Left hindlimb (tissue), 1 donor: ENCODE data around the gene BHLHE23.

Experiments used
- DNase-seq: peaks from one replicate; pipeline ENCODE4 v3.0.0-alpha.2; 2018

Gene BHLHE23

DNA sequence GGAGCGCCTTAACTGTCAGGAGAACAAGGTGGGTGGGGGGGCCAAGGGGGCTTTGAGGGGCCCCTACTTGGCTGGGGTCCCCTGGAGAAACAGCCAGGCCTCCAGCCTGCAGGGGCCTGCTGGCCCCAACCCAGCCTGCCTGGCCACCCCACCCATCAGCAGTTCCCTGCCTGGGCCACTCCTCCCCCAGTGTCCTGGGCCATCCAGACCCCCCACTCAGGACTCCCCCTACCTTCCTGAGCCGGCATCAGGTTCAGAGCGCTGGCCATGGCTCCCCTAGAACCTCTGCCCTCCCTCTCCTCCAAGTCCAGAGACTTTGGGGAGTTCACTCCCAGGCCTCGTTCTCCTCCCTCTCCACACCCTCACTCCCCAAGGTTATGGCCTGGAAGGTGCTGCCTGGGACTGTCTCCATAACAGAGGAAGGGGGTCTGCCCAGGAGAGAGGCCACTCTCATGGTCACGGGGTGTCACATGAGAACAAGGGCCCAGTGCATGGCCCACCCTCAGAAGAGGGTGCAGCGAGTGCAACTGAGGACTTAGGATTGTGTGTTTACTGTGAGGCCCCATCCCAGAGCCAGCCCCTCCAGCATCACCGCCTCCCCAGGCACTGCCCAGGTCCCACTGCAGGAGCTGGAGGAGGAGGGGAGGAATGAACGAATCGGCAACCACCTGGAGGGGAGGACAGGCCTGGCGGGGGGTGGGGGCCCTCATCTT lies 48.2 kb downstream of the BHLHE23 start:
- no peak for DNase-seq

- no peak for DNase-seq
These were observed 49.3 kb downstream of the BHLHE23 start for GRCh38 chr20:62957136-62958117.

DNA sequence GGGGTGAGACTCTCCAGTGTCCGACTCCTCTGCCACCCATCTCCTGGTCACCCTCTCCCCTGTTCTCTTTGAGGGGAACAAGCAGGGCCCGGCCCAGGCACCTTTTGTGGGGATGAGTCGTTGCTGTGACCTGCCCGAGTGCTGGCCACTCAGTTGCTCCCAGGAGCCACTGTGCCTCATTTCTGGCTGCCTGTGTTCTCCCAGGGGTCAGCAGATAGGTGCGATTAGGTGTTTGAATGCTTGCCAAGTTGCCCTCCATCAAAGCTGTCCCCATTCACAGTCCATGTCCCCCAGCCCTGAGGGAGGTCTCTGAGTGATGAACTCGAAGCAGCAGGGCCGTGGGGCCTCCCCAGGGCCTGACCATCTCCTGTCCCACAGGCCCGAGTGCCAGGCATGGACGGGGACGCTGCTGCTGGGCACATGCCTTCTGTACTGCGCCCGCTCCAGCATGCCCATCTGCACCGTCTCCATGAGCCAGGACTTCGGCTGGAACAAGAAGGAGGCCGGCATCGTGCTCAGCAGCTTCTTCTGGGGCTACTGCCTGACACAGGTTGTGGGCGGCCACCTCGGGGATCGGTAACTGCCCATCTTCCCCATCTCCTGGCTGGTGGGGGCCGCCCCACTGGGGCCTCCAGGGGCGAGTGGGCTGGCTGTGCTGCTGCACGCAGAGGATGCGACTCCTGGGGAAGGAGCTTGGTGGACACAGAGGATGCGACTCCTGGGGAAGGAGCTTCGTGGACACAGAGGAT lies 50.2 kb downstream of the BHLHE23 start:
- no peak for DNase-seq
